GM23338 (cell line): Measurements from ENCODE around the gene SFTPD.

Source experiments
- CREB1 ChIP-seq: fragments of 250-450 bp; sonication (Bioruptor Pico); IDR thresholded peaks from 2 replicates; pipeline ENCODE4 v1.5.0; 2020; ENCODE audit warnings: low read depth, mild to moderate bottlenecking, moderate library complexity
- CTCF ChIP-seq, 2 experiments: fragments of 200-600 bp in 1 of 2; sonication (generic) in 1 of 2; conservative IDR thresholded peaks; 2 replicates each; pipeline versions ENCODE4 v1.5.1 to v1.6.1; 2016 to 2017; ENCODE audit warnings: antibody characterized with exemption in 2 of 2, low read depth in 2 of 2, mild to moderate bottlenecking in 2 of 2, moderate library complexity in 1 of 2
- EZH2 ChIP-seq: fragments of 200-600 bp; sonication (generic); IDR thresholded peaks from one replicate; pipeline ENCODE4 v1.8.0; 2017; ENCODE audit warnings: antibody characterized with exemption, mild to moderate bottlenecking, low read depth; ENCODE audit not compliant: unreplicated experiment
- EZH2phosphoT487 ChIP-seq: fragments of 200-600 bp; sonication (generic); IDR thresholded peaks from one replicate; pipeline ENCODE4 v1.8.1; 2018; ENCODE audit warnings: antibody characterized with exemption; ENCODE audit not compliant: unreplicated experiment
- JUNB ChIP-seq: IDR thresholded peaks from one replicate; pipeline ENCODE4 v1.6.1; 2016; ENCODE audit warnings: antibody characterized with exemption; ENCODE audit not compliant: unreplicated experiment
- NANOG ChIP-seq: IDR thresholded peaks from 2 replicates; pipeline ENCODE4 v1.6.1; 2016; ENCODE audit warnings: antibody characterized with exemption, borderline replicate concordance
- POLR2AphosphoS5 ChIP-seq: IDR thresholded peaks from 2 replicates; pipeline ENCODE4 v1.6.1; 2016; ENCODE audit warnings: antibody characterized with exemption, low read depth
- ZNF114 ChIP-seq: fragments of 250-450 bp; sonication (Bioruptor Pico); IDR thresholded peaks from 2 replicates; pipeline ENCODE4 v1.5.0; 2020; ENCODE audit warnings: mild to moderate bottlenecking, moderate library complexity

GRCh38 chr10:79932841-79933379 is 16.0 kb downstream of the SFTPD start:
- TF ChIP-seq CTCF (conservative IDR thresholded peaks at IDR 0.05; ENCODE audit: low read depth in 2 of 2) (no peak), POLR2AphosphoS5 (no peak), EZH2 (no peak), ZNF114 (CRISPR knock-in tag) (no peak), NANOG (no peak), CREB1 (CRISPR knock-in tag) (no peak), EZH2phosphoT487 (no peak), JUNB (no peak)
